SK-N-SH (cell line): Measurements from ENCODE around the gene RPS19. TPM values are rescaled to one million over a fixed set of nuclear protein-coding genes. Genes with fewer than 3 reads are reported as not detected.

ENCODE experiments used
- CTCF ChIA-PET: fragments of 300-600, 350-600 bp; formaldehyde crosslinking; extraction: SDS; loops from one replicate; lab custom pipeline; 2021; lab: Yijun Ruan, JAX
- POLR2A ChIA-PET: fragments of 350-600 bp; sonication (Branson Sonifier 250); formaldehyde crosslinking; extraction: SDS; loops from one replicate; lab custom pipeline; 2020; ENCODE audit warnings: antibody characterized with exemption, inconsistent platforms; lab: Yijun Ruan, JAX
- DNase-seq: peaks from one replicate; pipeline ENCODE4 v3.0.0; 2012
- H2AFZ ChIP-seq: fragments of 200-600 bp; sonication (generic); 2 replicates; pipeline ENCODE4 v1.8.1; 2016; ENCODE audit warnings: antibody characterized with exemption, mild to moderate bottlenecking, low read depth
- H3F3A ChIP-seq: fragments of 200-600 bp; sonication (generic); replicated peaks from 2 replicates; pipeline ENCODE3; 2016; ENCODE audit warnings: antibody characterized with exemption, mild to moderate bottlenecking; ENCODE audit not compliant: insufficient read depth
- H3K27ac ChIP-seq, 2 experiments: fragments of 200-500 bp in 1 of 2; fragments of 200-600 bp in 1 of 2; sonication (Bioruptor generic) in 1 of 2; sonication (generic), shearing (Covaris generic) in 1 of 2; 2 replicates each; pipeline versions ENCODE4 v1.5.1 to v1.6.1; 2014 to 2016; ENCODE audit warnings: low read depth in 2 of 2, inconsistent platforms in 1 of 2, low read length in 1 of 2, mild to moderate bottlenecking in 1 of 2, mixed read lengths in 1 of 2
- H3K27me3 ChIP-seq: fragments of 200-600 bp; sonication (generic), shearing (Covaris generic); 2 replicates; pipeline ENCODE4 v1.6.1; 2016; ENCODE audit warnings: mixed run types; ENCODE audit not compliant: insufficient read depth
- H3K36me3 ChIP-seq, 2 experiments: fragments of 200-500 bp in 1 of 2; fragments of 200-600 bp in 1 of 2; sonication (Bioruptor generic) in 1 of 2; sonication (generic) in 1 of 2; replicated peaks in 1 of 2; 2 replicates each; pipeline versions ENCODE3 to v1.5.1; 2014 to 2016; ENCODE audit warnings: low read length in 1 of 2, mild to moderate bottlenecking in 1 of 2; ENCODE audit not compliant: insufficient read depth in 2 of 2, control insufficient read depth in 1 of 2
- H3K4me1 ChIP-seq, 2 experiments: fragments of 200-500 bp in 1 of 2; fragments of 200-600 bp in 1 of 2; sonication (Bioruptor generic) in 1 of 2; sonication (generic), shearing (Covaris generic) in 1 of 2; 2 replicates each; pipeline versions ENCODE4 v1.5.1 to v1.6.1; 2014 to 2016; ENCODE audit warnings: low read depth in 1 of 2, low read length in 1 of 2, mixed run types in 1 of 2; ENCODE audit not compliant: insufficient read depth in 2 of 2, control insufficient read depth in 1 of 2
- H3K4me2 ChIP-seq: fragments of 200-600 bp; sonication (generic), shearing (Covaris generic); 2 replicates; pipeline ENCODE4 v1.6.1; 2017; ENCODE audit warnings: mixed run types
- H3K4me3 ChIP-seq, 2 experiments: fragments of 200-500 bp in 1 of 2; fragments of 200-600 bp in 1 of 2; sonication (Bioruptor generic) in 1 of 2; sonication (generic), shearing (Covaris generic) in 1 of 2; 2 replicates each; pipeline versions ENCODE4 v1.5.1 to v1.8.1; 2014 to 2016; ENCODE audit warnings: low read depth in 2 of 2, inconsistent platforms in 1 of 2, low read length in 1 of 2, mild to moderate bottlenecking in 1 of 2, mixed read lengths in 1 of 2, moderate library complexity in 1 of 2
- H3K79me2 ChIP-seq: fragments of 200-600 bp; sonication (generic); 2 replicates; pipeline ENCODE4 v1.8.1; 2017; ENCODE audit warnings: mild to moderate bottlenecking; ENCODE audit not compliant: insufficient read depth
- H3K9ac ChIP-seq: fragments of 200-600 bp; sonication (generic); 2 replicates; pipeline ENCODE4 v1.6.1; 2017; ENCODE audit warnings: mixed run types
- H3K9me2 ChIP-seq: fragments of 200-600 bp; sonication (generic); 2 replicates; pipeline ENCODE4 v1.6.1; 2017; ENCODE audit warnings: mixed run types
- H3K9me3 ChIP-seq: fragments of 200-600 bp; sonication (generic); 2 replicates; pipeline ENCODE4 v1.6.1; 2017; ENCODE audit warnings: mixed run types, mild to moderate bottlenecking, moderate library complexity
- H4K20me1 ChIP-seq: fragments of 200-600 bp; sonication (generic); 2 replicates; pipeline ENCODE4 v1.6.1; 2017; ENCODE audit warnings: mild to moderate bottlenecking, mixed run types; ENCODE audit not compliant: insufficient read depth
- CHD2 ChIP-seq: fragments of 150-350 bp; IDR thresholded peaks from 2 replicates; pipeline ENCODE4 v1.6.1; 2018; ENCODE audit warnings: low read length; ENCODE audit not compliant: partially characterized antibody
- EP300 ChIP-seq, 2 experiments: IDR thresholded peaks; 2 replicates each; pipeline versions ENCODE4 v1.4.0 to v1.6.1; 2012; ENCODE audit warnings: borderline replicate concordance in 1 of 2, low read depth in 1 of 2, low read length in 1 of 2
- GATA2 ChIP-seq: sonication (generic); formaldehyde crosslinking; IDR thresholded peaks from 2 replicates; pipeline ENCODE4 v1.5.0; 2020; ENCODE audit warnings: mild to moderate bottlenecking, missing genetic modification reagents
- IRF3 ChIP-seq: fragments of 150-350 bp; IDR thresholded peaks from 2 replicates; pipeline ENCODE4 v1.6.1; 2016; ENCODE audit warnings: mild to moderate bottlenecking, low read depth, low read length
- JUND ChIP-seq: IDR thresholded peaks from 2 replicates; pipeline ENCODE4 v1.4.0; 2012
- MAX ChIP-seq: IDR thresholded peaks from 2 replicates; pipeline ENCODE4 v1.4.0; 2012; ENCODE audit warnings: low read depth
- MEF2A ChIP-seq: IDR thresholded peaks from 2 replicates; pipeline ENCODE4 v1.4.0; 2012; ENCODE audit warnings: low read depth, borderline replicate concordance
- MXI1 ChIP-seq: IDR thresholded peaks from 2 replicates; pipeline ENCODE4 v1.6.1; 2012; ENCODE audit warnings: mild to moderate bottlenecking, low read depth, low read length, improper control_type of control experiment
- NFIC ChIP-seq: IDR thresholded peaks from 2 replicates; pipeline ENCODE4 v1.4.0; 2012; ENCODE audit warnings: borderline replicate concordance
- PBX3 ChIP-seq: IDR thresholded peaks from 2 replicates; pipeline ENCODE4; 2012
- RAD21 ChIP-seq: IDR thresholded peaks from 2 replicates; pipeline ENCODE4 v1.6.1; 2012; ENCODE audit warnings: mild to moderate bottlenecking, low read length
- RCOR1 ChIP-seq: fragments of 150-350 bp; IDR thresholded peaks from 2 replicates; pipeline ENCODE4 v1.6.1; 2017; ENCODE audit warnings: antibody characterized with exemption, low read length
- REST ChIP-seq: IDR thresholded peaks from 2 replicates; pipeline ENCODE4 v1.6.1; 2012; ENCODE audit warnings: mild to moderate bottlenecking, low read depth, low read length, moderate library complexity
- RFX5 ChIP-seq: IDR thresholded peaks from 2 replicates; pipeline ENCODE4 v1.6.1; 2012; ENCODE audit warnings: mild to moderate bottlenecking, improper control_type of control experiment, low read length
- RXRA ChIP-seq: IDR thresholded peaks from 2 replicates; pipeline ENCODE4 v1.4.0; 2012; ENCODE audit warnings: low read depth, mild to moderate bottlenecking, borderline replicate concordance
- SIN3A ChIP-seq: IDR thresholded peaks from 2 replicates; pipeline ENCODE4 v1.6.1; 2012; ENCODE audit warnings: low read depth, mild to moderate bottlenecking, low read length, moderate library complexity, borderline replicate concordance
- SMC3 ChIP-seq: IDR thresholded peaks from 2 replicates; pipeline ENCODE4 v1.6.1; 2012; ENCODE audit warnings: low read depth, low read length, improper control_type of control experiment
- TAF1 ChIP-seq: IDR thresholded peaks from 2 replicates; pipeline ENCODE4 v1.6.1; 2012; ENCODE audit warnings: low read depth, mild to moderate bottlenecking, low read length, moderate library complexity, borderline replicate concordance
- TEAD4 ChIP-seq: IDR thresholded peaks from 2 replicates; pipeline ENCODE4 v1.4.0; 2012; ENCODE audit warnings: mild to moderate bottlenecking, borderline replicate concordance; ENCODE audit not compliant: insufficient read depth
- USF2 ChIP-seq: fragments of 150-350 bp; IDR thresholded peaks from 2 replicates; pipeline ENCODE4 v1.6.1; 2017; ENCODE audit warnings: antibody characterized with exemption, low read length, low read depth, borderline replicate concordance
- ZBTB33 ChIP-seq: IDR thresholded peaks from 2 replicates; pipeline ENCODE4 v1.4.0; 2012; ENCODE audit warnings: low read depth, borderline replicate concordance
- WGBS: methylation state at CpG from one replicate; pipeline ENCODE4 v1.1.6; 2017; ENCODE audit warnings: low lambda C conversion rate; 5-methylcytosine and 5-hydroxymethylcytosine counted together
- polyA plus RNA-seq, 3 experiments: library from polyadenylated mRNA; depleted of rRNA; stranded (reverse); fragments of >200 nt; gene quantifications; 2 replicates each; pipeline ENCODE4 v1.2.3, GENCODE V29; 2012

Gene RPS19
- polyA plus RNA-seq, 1 of the 3 experiments (the other 2 are of a cell fraction): 2,819 TPM

- ChIA-PET POLR2A (interaction anchor here (1.0 to 1.2 kb wide), 3 partner anchors 11 to 50 kb away, joined by 3 to 7 read pairs (median 4); partner anchors contain the start of gene RPS19), CTCF (interaction anchor here (0.7 to 3.6 kb wide), 5 partner anchors 11 to 68 kb away, joined by 3 to 12 read pairs (median 5); partner anchors contain the start of gene RPS19)
- Histone ChIP-seq H4K20me1 (peaks cover 33% of the 10 kb centered on the region), H3K36me3 (peaks cover under 1 to 10% of the 10 kb centered on the region in 2 experiments), H2AFZ (0 out of 2 replicates have a peak overlapping the region, but pooled peaks have one; percentile 77), H3K9ac (peak overlapping the region; percentile 85), H3K4me3 (peak overlapping the region; percentile 74 to 87), H3K4me1 (peaks cover 11 to 16% of the 10 kb centered on the region in 2 experiments; a peak in 3 of 4 replicates), H3K79me2 (peaks cover 37% of the 10 kb centered on the region), H3K27ac (peak overlapping the region; percentile 6 to 40; a peak in 2 of 4 replicates), H3K27me3 (no peaks in the 10 kb centered on the region), H3K4me2 (peak overlapping the region; percentile 91), H3K9me3 (no peaks in the 10 kb centered on the region; the same call in 1 of the 2 replicates), H3F3A (peaks cover 13% of the 10 kb centered on the region), H3K9me2 (no peaks in the 10 kb centered on the region)
- under 1% methylated on average over 23 of the region's 66 CpGs for WGBS
- peak; percentile 98 for DNase-seq
- TF ChIP-seq SMC3 (no peak), EP300 (IDR thresholded peaks at IDR 0.05; ENCODE audit: borderline replicate concordance in 1 of 2, low read depth in 1 of 2, low read length in 1 of 2) (peak in 1 of 2 experiments; percentile 49; a peak in 1 of 4 replicates), RCOR1 (no peak), TEAD4 (no peak), NFIC (no peak), RAD21 (no peak), GATA2 (CRISPR knock-in tag) (no peak), SIN3A (peak; percentile 98), JUND (no peak; the same call in 1 of the 2 replicates), RFX5 (no peak), ZBTB33 (peak; percentile 87), MEF2A (no peak), MAX (peak; percentile 51), MXI1 (peak; percentile 55; the same call in 1 of the 2 replicates), RXRA (no peak), PBX3 (peak; percentile 51), CHD2 (peak; percentile 89), USF2 (no peak), TAF1 (peak; percentile 90), IRF3 (no peak), REST (0 out of 2 replicates have a peak, but pooled peaks have one; percentile 43)
Measured at GRCh38 chr19:41883821-41884733, 24.0 kb downstream of the RPS19 start.
